ENCODE results near the gene CCNQ. TPM values are rescaled to one million over a fixed set of nuclear protein-coding genes. Genes with fewer than 3 reads are reported as not detected.

The CCNQ gene
- total RNA-seq, 1 experiment from 2014 or later = 20.3 TPM

DNA sequence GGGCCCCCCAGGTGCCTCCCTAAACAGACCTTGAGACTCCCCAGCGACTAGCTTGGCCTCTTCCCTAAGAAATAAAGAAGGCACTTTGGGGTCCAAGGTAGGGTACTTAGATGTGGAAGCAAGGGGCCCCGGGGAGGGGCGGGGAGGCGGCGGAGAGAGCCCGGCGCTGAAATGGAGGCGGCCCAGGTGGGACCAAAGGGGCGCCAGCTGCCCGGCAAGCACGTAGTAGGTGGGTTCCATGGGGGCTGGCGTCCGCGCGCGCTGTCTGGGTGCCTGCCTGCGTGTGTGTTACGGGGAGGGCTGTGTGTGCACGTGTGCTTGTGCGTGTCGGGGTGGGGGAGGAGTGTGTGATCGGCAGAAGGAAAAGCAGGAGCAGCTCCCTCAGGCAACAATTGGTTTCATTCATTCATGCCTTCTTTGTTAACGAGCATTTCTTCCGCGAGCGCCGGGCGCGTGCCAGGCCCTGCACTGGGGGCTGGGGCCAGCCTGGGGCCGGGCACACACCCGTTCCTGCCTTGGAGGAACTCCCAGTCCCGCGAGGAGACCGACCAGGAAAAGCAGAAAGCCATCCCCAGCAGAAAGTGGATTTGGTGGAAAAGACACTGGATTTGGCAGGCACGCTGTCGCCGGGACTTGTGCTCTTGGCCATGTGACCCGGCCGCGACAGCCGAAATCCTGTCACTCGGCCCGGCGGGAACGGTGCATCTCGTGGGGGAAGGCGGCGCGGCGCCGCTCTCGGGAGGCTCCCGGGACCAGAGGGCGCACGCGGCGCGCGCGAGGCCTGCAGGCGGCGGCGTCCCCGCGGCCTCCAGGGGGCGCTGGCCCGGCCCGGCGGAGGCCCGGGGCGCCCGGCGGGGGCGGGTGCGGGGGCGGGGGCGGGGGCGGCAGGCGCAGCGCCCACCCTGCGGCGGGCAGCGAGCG lies 44.8 kb upstream of the CCNQ start:
- Histone ChIP-seq H2AFZ (ENCODE audit: low read depth, low read length, poor library complexity, severe bottlenecking) (no peak overlapping the region), H3K79me2 (ENCODE audit: insufficient read depth, low read length) (no peaks in the 10 kb centered on the region), H3K9ac (ENCODE audit: low read length) (peak overlapping the region; percentile 43), H4K20me1 (ENCODE audit: insufficient read depth) (no peaks in the 10 kb centered on the region), H3K36me3 (ENCODE audit: control insufficient read depth in 1 of 2, insufficient read depth in 2 of 2, low read length in 2 of 2) (no peaks in the 10 kb centered on the region), H3K9me2 (ENCODE audit: insufficient read depth) (no peaks in the 10 kb centered on the region), H3K4me2 (ENCODE audit: low read length) (peak overlapping the region; percentile 59), H3K9me3 (ENCODE audit: control insufficient read depth in 1 of 2, insufficient read depth in 1 of 2, low read depth in 1 of 2, low read length in 2 of 2) (no peaks in the 10 kb centered on the region), H3K27ac (ENCODE audit: low read depth, low read length) (no peak overlapping the region), H3K4me1 (ENCODE audit: control insufficient read depth in 1 of 2, insufficient read depth in 2 of 2, low read length in 2 of 2) (peaks cover 3 to 21% of the 10 kb centered on the region in 2 experiments; a peak in 2 of 4 replicates), H3K4me3 (replicated peaks in 1 of 2; ENCODE audit: low read depth in 1 of 2, low read length in 2 of 2) (peak overlapping the region; percentile 16 to 21; a peak in 2 of 4 replicates), H3K27me3 (ENCODE audit: insufficient read depth, low read length) (no peaks in the 10 kb centered on the region)
- DNase-seq (ENCODE audit: low read depth, low spot score) (no peak), ATAC-seq (peak; percentile 72)
- intact Hi-C loops (cut with micrococcal nuclease) = no loop called here
- TF ChIP-seq POLR2A (IDR thresholded peaks at IDR 0.05; ENCODE audit: borderline replicate concordance, extremely low read depth, insufficient read depth, insufficient read length) (no peak), CTCF (IDR thresholded peaks at IDR 0.05 in 2 of 3, conservative IDR thresholded peaks at IDR 0.05 in 1 of 3; ENCODE audit: borderline replicate concordance in 1 of 3, insufficient read depth in 1 of 3, low read depth in 2 of 3, low read length in 2 of 3) (0 out of 6 replicates have a peak, but pooled peaks of 1 of the 3 experiments have one; percentile 3)
- ChIA-PET RAD21 (ENCODE audit: low non-redundant PET in 1 of 2, low total read pairs in 2 of 2, uncharacterized antibody in 2 of 2, unreplicated experiment in 2 of 2) (no interaction called here), POLR2A (no interaction called here), CTCF (no interaction called here)
- BruUV-seq (replicated peaks) = no TSS peak

DNA sequence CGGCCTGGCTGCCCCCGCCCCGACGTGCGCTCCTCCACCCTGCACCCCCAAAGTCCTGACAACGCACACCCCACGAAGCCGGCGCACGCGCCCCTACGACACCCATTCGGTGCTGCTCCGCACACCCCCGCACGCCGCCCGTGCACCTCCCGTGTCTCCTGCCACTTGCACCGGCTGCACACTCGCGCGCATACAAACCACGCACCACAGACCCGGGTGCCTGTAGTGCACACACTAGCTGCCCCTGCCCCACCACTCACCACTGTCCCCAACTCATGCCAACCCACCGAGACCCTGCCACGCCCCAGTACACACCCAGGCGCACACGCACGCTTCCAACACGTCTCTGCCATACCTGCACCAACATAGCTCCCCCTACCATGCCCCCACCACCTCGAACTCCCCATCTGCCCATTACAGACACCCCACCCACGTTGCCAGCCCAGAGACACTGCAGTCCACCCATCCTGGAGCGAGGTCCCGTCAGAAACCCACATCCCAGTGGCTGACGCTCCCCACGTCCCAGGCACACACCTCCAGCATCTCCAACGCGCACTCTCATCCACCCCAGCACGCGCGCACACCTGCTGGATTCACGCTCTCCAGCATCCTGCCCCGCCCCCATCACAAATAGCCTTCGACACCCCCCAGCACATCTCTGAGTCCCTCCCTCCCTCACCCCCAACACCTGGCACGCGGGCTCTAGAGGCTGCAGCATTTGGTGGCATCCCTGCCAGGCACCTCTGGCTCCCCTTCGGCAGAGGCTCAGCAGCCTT lies 43.9 kb upstream of the CCNQ start:
- no peaks in the 10 kb centered on the region for H3K79me2 ChIP-seq (ENCODE audit: insufficient read depth, low read length)
- CTCF ChIA-PET = no interaction called here
- H3K36me3 ChIP-seq (ENCODE audit: control insufficient read depth in 1 of 2, insufficient read depth in 2 of 2, low read length in 2 of 2) = no peaks in the 10 kb centered on the region
- TF ChIP-seq ZNF274 (IDR thresholded peaks at IDR 0.05; ENCODE audit: low read depth, low read length) (no peak), ZFX (IDR thresholded peaks at IDR 0.05) (no peak), POLR2A (IDR thresholded peaks at IDR 0.05; ENCODE audit: borderline replicate concordance, extremely low read depth, insufficient read depth, insufficient read length) (no peak), RAD21 (IDR thresholded peaks at IDR 0.05; ENCODE audit: low read depth) (no peak), JUND (IDR thresholded peaks at IDR 0.05) (no peak)
- H4K20me1 ChIP-seq (ENCODE audit: insufficient read depth) = no peaks in the 10 kb centered on the region
- RAD21 ChIA-PET (ENCODE audit: low non-redundant PET in 1 of 2, low total read pairs in 2 of 2, uncharacterized antibody in 2 of 2, unreplicated experiment in 2 of 2) = no interaction called here
- H3K27ac ChIP-seq (ENCODE audit: low read depth, low read length) = no peak overlapping the region
- H3K9ac ChIP-seq (ENCODE audit: low read length) = no peak overlapping the region
- H3K9me2 ChIP-seq (ENCODE audit: insufficient read depth) = no peaks in the 10 kb centered on the region
- no peaks in the 10 kb centered on the region for H3K27me3 ChIP-seq (ENCODE audit: insufficient read depth, low read length)
- peaks cover 3 to 21% of the 10 kb centered on the region in 2 experiments; a peak in 2 of 4 replicates for H3K4me1 ChIP-seq (ENCODE audit: control insufficient read depth in 1 of 2, insufficient read depth in 2 of 2, low read length in 2 of 2)
- no peak overlapping the region for H3K4me2 ChIP-seq (ENCODE audit: low read length)
- no peak overlapping the region for H3K4me3 ChIP-seq (replicated peaks in 1 of 2; ENCODE audit: low read depth in 1 of 2, low read length in 2 of 2)
- H3K9me3 ChIP-seq (ENCODE audit: control insufficient read depth in 1 of 2, insufficient read depth in 1 of 2, low read depth in 1 of 2, low read length in 2 of 2) = no peaks in the 10 kb centered on the region
- intact Hi-C loops (cut with micrococcal nuclease) = no loop called here
- ATAC-seq (no peak), DNase-seq (ENCODE audit: low read depth, low spot score) (no peak)
- H2AFZ ChIP-seq (ENCODE audit: low read depth, low read length, poor library complexity, severe bottlenecking) = no peak overlapping the region
- no TSS peak for BruUV-seq (replicated peaks)
- POLR2A ChIA-PET = no interaction called here
